Measurements from ENCODE around the gene MORN1.

DNA sequence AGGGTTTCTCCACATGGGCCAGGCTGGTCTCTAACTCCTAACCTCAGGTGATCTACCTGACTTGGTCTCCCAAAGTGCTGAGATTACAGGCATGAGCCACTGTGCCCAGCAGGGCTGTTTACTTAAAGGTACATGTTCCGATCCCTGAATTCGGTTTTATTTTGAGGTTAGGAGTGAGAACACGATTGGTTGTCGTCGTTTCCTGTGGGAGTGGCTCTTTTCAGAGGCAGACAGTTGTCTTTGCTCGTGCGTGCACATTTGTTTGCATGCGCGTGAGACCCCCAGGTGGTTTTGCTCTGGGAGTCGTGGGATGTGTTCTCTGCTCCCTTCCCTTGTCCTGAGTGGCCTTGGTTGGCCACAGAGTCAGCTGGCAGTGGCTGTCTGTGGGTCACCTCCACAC, 103.0 kb downstream of the MORN1 start:
- TF ChIP-seq POLR2A (IDR thresholded peaks at IDR 0.05; ENCODE audit: low read length) (no peak), GATA1 (IDR thresholded peaks at IDR 0.05; ENCODE audit: low read depth, low read length) (no peak)

Measured in erythroblast (primary cell).